RCC 7860 (cell line): ENCODE data around the gene DNMT3L.
A peak's percentile ranks its signal among the peaks of the same experiment; 100 is the strongest.
"Not testable (repeated sequence)": the region's sequence is repeated elsewhere in the genome, so short reads cannot be mapped to it uniquely, and the experiment has no call there.

Experiments
- DNase-seq: peaks from one replicate; pipeline ENCODE4 v3.0.0-alpha.2; 2015; ENCODE audit warnings: low spot score
- FAIRE-seq: peaks from 2 replicates; lab custom pipeline; 2012; peaks lifted over from hg19 to GRCh38; lab: Jason Lieb, UNC

The DNMT3L gene

DNA sequence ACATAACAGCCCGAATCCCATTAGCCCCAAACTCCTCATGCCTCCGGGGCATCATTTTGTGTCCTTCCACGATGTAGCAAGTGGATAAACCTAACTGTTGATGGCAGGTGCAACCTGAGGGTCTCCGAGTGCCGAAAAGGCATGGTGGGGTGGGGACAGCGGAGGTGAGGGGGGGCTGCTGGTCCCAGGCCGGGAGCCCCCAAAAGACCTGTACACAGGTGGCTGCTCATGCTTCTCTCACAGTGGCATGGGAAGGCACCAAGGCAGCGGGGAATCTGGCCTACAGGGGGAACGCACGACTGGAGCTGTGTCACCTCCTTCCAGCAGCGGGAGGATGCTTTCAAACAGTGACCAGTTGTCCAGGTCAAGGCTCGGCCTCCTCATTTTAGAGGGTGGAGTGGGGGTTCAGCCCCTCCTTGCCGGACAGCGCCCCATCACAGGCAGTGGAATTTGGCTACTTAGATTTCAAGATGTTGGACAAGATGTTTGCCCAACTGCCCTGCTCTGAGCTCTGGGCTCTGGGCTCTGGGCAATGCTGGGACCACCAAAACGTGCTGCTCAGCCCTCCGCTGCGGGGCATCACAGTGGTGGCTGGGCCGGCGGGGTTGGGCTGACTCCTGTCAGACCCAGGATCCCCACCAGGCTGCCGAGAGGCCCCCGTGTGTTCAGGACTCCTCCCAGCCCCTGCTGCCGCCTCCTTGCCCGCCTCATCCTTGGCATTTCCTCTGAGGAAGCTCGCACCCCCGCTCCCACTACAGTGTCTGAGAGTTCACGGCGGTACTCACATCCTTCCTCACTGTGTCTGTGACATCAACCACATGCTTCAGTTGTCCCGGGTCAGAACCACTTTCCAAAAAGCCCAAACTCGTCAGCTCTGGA is 7.6 kb downstream of the DNMT3L start:
- DNase-seq = no peak
- no peak for FAIRE-seq

DNA sequence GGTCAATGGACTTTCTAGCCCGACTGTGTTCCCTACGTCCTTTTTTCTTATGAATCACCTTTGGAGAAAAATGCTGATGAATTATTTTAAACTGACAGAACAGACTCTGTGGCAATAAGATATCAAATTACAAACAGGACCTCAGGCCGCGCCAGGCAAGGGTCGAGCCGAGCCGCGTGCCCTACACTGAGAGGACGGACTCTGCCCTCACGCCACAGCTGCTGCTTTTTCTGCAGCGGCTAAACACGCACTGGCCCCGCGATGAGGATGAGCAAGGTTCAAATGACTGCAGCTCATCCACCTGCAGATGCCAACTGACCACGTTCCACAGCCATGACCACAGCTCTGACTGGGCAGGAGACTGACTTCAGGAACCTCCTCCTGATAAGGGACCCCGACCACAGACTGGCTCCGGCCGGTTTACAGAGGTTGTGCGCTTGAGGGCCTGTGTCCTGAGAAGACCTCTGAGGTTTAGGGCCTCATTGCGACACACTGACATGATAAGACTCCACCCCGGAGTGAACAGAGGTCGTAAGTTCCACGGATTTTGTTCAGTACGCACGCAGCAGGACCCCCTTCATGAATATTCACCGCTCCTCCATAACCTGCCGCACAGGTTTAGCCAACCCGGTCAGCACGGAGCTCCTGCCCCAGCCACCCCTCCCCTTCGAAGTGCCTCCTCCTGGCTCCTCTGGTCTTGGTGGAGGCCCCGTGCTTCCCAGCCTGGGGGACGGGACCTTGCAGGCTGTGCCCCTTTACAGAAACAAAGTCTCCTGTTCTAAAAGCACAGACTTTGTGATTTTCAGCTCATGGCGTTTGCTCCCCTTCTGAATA is 12.3 kb downstream of the DNMT3L start:
- peak; percentile 95 for FAIRE-seq
- DNase-seq = not testable (repeated sequence)

DNA sequence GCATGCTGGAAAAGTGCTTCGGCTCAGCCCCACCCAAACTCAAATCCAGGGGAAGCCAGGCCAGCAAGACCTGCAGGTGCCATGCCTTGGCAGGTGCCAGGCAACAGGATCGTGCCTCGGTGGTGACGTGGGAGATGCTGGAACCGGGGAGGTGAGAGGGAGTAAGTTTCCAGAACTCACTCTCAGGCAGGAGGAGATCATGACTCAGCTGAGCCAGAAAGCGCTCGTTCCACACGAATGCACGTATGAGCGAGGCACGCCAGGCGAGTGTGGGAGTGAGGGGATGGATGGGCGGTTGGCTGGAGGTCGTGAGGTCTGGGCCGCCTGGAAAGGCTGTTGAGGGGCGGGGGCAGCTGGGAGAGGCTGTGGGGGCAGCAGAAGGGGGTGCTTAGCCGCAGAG is 13.8 kb downstream of the DNMT3L start:
- FAIRE-seq = peak; percentile 87
- DNase-seq = not testable (repeated sequence)

DNA sequence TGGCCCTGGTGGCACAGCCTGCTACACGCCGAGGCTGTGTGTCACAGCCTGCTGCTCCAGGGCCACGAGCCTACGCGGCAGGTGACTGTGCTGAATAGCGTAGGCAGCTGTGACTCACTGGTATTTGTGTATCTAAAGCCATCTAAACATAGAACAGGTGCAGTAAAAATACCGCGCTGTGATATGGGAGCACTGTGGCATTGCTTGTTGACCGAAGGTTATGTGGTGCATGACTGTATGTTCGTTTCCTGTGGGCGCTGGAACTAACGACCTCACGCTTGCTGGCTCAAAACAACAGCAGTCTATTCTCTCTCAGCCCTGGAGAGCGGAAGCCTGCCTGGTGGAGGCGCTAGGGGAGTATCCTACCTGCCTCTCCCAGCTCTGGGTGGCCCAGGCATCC is 17.7 kb downstream of the DNMT3L start:
- not testable (repeated sequence) for DNase-seq
- FAIRE-seq = peak; percentile 45

DNA sequence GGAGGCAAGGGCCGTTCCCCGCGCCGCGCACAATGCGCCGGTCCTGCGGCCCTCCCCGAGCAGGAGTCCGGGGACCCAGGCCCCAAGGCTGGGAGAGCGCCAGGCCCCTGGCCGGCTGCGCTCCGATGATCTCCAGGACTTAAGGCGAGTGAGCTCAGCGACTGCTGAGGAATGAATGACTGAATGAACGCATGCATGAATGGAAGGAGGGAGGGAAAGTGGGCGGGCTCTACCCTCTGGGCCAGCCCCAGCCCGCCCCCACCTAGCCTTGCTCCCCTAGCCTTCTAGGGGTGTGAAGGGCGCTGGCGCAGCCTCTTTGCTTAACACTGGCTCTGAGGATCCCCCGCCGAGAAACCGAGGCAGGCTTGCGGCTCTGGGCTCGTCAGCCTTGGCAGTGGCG is 20.4 kb downstream of the DNMT3L start:
- FAIRE-seq, DNase-seq: not testable (repeated sequence)

DNA sequence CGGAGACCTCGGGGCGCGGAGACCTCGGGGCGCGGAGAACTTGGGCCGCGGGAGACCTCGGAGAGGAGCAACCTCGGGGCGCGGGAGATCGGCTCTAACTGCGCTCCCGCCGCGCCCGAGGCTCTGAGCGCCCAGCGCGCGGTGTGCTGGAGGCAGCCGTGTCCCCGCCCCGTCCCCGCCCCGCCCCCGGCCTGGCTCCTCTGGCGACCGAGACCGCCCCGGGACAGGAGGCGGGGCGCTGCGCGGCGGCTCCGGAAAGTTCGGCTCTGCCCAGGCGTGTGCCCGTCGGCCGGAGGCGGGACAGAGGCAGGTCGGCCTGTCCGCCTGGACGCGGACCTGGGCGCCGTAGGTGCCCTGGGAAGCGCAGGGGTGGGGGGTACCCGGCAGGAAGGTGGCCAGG is 20.9 kb downstream of the DNMT3L start, which contains the start of gene ICOSLG:
TSS of gene ICOSLG (minus strand) at position 102 of the 400 bp plus-strand sequence. CDS start 126 bp downstream, outside the sequence.
- FAIRE-seq, DNase-seq: not testable (repeated sequence)

DNA sequence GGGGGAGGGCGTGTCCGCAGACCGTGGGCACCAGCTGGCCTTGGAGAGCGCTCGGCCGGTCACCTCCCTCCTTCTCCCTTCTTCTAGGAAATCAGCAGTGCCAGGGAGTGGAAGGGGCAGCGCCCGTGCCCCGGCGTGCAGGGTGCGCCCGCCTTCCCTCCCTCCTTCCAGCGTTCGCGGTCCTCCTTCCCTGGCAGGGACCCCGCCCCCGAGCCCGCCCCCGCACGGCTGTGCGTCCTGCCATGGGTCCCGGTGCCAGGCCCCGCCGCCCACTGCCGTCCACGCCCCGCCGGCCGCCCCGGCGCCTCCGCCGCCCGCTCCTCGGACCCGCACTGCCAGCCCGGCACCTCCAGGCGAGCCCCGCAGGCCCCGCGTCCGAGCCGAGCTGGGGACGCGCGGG is 21.3 kb downstream of the DNMT3L start:
- not testable (repeated sequence) for FAIRE-seq

DNA sequence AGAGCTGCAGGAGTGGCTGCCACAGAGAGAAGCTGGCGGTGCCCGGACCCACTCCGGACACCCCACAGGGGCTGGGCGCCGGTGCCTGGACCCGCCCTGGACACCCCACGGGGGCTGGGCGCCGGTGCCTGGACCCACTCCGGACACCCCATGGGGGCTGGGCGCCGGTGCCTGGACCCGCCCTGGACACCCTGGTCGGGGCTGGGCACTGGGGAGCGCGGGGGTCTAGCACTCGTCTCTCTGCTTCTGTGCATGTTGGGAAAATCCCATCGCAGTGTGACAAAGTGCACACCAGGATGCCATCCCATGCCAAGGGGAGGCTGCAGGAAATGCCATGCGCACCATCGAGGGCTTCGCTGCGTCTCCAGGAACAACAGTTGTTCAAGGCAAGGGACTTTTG is 32.1 kb downstream of the DNMT3L start:
- not testable (repeated sequence) for FAIRE-seq, DNase-seq

More for the DNA sequence above, 21.3 kb downstream of the DNMT3L start:
- not testable (repeated sequence) for DNase-seq

DNA sequence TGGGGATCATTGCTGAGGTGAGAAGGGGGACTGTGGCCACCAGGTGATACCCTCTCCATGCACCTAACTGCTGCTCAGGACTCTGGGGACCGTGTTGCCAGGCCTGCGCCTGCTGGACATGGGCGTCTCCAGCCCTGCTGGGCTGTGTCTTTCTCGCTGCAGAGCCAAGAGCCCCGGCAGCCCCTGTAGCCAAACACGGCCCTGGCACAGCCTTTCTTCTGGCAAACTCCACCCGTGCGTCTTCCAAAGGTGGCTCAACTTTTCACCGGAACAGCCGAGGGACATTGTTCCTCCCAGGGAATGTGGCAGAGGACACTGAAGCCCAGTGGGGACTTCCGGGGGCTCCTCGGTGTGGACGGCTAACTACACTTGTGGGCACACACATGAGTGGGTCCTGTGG is 33.6 kb downstream of the DNMT3L start:
- DNase-seq, FAIRE-seq: not testable (repeated sequence)

DNA sequence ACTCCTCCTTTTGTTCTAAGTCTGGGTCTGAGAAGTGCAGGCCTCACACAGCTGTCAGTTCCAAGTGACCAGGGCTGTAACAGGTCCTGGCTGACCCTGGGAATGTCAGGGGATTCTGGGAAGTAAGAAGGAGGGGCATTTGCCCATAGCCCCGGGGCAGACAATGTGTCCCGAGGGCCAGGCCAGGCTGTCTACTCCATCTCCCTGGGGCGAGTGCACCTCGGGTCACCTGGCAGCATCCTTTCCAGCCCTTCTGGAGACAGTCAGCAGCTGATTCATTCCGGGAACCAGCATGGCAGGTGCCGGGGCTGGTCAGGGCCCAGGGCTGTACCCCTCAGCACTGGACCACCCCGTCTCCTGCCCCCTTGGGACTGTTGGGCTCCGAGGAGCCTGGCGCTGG is 34.1 kb downstream of the DNMT3L start:
- not testable (repeated sequence) for FAIRE-seq

DNA sequence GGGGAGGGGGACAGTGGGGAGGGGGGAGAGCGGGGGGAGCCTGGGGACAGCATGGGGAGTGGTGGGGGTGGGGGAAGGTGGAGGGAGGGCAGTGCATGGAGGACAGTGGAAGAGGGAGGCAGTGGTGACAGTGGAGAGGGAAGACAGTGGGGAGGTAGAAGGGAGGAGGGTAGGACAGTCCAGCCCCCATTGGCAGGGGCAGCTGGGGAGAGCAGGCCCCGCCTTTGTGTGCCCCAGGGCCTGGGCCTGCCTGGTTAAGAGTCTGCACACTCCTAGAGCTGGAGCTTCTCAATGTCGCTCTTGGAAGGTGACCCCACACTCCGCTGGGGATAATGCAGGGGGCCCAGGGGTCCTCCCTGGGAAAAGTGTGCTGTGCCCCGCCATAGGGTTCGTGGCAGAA is 36.1 kb downstream of the DNMT3L start:
- DNase-seq, FAIRE-seq: not testable (repeated sequence)

More for the DNA sequence above, 34.1 kb downstream of the DNMT3L start:
- not testable (repeated sequence) for DNase-seq

DNA sequence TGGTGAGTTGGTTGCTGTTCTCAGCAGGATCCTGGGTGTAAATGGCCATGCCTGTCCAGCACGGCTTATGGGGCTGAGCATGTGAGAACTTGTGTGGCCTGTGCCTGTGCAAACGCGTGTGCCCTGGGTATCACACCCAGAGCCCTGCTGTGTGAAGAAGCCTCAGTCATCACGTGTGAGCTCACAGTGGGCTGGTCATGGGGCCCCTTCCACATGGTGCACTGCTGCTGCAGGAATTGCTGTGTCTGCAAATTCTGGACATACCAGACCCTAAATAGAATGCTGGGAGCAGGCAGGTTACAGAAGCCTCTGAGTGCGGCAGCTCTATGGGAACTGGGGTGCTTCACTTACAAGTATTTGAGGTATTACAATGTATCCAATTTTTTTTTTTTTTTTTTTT is 38.4 kb downstream of the DNMT3L start:
- not testable (repeated sequence) for FAIRE-seq, DNase-seq

DNA sequence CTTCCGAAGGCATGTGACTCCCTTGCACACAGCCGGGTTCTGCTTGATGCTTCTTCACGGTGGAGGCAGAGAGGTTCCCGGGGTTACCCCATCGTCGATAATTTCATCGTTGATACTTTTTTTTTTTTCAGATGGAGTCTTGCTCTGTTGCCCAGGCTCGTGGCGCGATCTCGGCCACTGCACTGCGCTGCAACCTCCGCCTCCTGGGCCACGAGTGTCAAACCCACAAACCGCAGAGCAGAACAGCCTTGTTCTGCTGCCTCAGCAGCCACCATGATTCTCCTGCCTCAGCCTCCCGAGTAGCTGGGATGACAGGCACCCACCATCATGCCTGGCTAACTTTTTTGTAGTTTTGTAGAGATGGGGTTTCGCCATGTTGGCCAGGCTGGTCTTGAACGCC is 41.0 kb downstream of the DNMT3L start:
- DNase-seq = not testable (repeated sequence)

DNA sequence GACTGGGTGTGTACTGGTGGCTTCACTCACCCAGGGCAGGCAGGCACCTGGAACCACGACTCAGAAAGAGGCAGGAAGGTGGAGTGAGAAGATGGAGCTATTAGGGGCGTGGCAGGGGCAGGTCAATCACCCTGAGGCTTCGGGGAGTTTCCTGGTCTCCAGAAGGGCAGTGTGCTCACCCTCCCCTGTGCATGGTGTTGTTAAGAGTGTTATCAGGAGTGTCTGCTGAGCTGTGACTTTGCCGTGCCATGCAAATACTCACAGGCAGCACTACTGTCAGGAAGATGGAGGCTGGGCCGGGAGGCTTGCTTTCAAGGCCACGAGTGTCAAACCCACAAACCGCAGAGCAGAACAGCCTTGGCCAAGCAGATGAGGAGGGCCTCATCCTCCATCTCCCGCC is 43.2 kb downstream of the DNMT3L start:
- not testable (repeated sequence) for FAIRE-seq, DNase-seq

More for the DNA sequence above, 41.0 kb downstream of the DNMT3L start:
- FAIRE-seq = not testable (repeated sequence)

DNA sequence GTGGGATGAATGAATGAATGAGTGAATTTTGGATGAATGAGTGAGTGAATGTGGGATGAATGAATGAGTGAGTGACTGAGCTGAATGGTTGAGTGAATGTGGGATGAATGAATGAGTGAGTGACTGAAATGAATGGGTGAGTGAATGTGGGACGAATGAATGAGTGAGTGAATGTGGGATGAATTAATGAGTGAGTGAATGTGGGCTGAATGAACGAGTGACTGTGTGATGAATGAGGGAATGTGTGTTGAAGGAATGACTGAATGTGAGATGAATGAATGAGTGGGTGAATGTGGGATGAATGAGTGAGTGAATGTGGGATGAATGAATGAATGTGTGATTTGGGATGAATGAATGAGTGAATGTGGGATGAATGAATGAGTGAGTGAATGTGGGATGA is 49.7 kb downstream of the DNMT3L start:
- FAIRE-seq, DNase-seq: not testable (repeated sequence)

DNA sequence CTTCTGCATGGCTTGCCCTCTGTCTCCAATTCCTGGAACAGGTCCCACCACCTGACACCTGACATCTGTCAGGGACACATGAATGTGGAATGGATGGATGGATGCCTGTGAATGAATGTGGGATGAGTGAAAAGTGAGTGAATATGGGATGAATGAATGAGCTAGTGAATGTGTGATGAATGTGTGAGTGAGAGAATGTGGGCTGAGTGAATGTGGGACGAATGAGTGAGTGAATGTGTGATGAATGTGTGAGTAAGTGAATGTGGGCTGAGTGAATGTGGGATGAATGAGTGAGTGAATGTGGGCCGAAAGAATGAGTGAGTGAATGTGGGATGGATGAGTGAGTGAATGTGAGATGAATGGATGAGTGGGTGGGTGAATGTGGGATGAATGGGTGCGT is 50.1 kb downstream of the DNMT3L start:
- not testable (repeated sequence) for FAIRE-seq, DNase-seq

DNA sequence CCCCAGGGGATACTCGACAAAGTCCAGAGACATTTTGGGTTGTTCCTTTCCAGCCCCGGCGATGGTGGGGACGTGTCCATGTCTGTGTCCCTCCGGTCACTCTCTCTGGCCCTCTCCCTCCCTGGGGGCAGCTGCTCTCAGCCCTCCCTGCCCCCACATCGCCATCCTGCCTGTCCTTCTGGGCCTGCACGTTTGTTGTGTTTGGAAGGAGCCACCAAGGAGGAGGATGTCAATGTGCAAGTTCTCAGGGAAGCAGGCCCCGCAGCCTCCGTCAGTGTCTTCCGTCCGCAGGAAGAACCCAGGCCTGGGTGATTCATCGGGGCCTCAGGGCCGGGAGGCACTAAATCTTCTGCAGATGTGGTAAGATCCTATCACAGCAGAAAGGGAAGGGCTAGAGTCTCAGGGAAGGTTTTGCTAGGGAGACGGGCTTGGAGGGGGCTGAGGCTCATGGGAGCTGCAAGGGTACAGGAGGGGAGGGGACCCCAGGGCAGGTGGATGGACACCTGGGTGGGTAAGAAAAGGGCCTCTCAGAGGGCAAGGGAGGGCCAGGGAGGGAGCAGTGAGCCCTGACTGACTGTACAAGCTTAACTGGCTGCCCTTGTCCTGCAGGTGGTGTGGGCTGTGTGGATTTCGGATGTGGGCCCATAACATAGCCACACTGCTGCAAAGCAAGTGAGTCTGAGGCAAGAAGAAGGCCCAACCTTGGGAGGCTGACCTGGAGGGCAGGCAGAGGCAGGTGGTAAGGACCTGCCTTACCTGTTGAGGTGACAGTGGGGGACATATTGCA is 53.6 kb downstream of the DNMT3L start:
- FAIRE-seq = peak; percentile 53
- peak; percentile 2 for DNase-seq

DNA sequence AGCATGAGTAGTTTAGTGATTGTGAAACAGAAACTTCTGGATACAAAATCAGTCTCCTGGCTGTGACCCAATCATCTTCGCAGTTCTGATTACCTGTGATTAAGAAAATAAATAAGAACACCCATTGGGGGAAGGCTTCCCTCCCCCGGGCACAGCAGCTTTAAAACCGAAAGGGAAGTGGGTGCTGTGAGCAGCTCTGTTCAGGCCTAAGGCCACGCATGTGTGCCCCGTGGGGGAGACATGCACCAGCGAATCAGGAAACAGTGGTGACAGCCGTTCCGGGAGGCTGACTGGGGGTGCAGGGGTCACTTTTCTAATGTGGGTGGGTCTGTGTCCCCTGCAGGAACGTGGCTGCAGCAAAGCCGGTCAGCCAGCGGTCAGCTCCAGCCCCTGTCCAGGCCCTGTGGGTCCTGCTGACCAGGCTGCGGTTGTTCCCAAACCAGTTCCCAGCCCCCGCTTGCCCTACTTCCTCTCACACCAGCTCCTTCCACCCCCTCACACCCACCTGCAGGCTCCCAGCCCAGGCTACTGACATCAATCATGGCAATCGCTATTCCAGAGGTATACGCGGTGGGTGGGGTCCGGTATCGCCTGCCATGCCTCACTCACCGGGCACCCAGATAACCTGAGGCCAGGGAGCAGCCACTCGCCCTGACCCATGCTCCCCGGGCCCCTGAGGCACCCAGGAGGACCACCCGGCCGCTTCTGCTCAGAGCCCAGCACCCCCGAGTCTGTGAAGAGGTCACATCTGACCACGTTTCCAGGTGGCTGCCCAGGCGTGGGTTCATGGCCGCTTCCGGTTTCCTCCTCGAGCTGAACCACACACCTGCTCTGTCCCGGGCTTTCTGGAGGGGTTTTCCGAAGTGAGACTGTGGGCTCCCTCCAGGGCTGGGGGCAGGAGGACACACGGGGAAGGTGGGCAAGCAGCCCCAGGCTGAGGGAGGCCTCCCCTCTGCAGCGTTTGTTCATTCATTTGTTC is 54.7 kb downstream of the DNMT3L start:
- not testable (repeated sequence) for FAIRE-seq, DNase-seq

DNA sequence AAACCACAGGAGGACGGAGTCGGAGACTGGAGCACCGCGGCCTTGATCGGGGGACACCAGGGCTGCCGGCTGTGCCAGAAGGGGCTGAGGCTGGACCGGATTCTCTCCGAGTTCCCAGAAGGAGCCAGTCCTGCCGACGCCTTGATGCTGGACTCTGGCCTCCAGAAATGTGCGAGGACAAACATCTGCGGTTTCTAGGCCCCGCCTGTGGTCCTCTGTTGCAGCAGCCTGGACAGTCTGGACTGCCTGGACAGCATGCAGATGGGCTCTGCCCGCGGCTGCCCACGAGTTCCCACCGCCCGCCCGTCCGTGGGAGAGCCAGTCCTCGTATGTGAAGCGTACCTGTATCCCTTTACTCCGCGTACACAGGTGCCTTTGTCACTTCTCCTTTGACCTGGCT is 55.5 kb downstream of the DNMT3L start:
- not testable (repeated sequence) for FAIRE-seq, DNase-seq
